ENCODE results near the gene SLC16A8.
A peak's percentile ranks its signal among the peaks of the same experiment; 100 is the strongest.

SLC16A8 gene

GRCh38 chr22:38078046-38078840 lies 5.7 kb downstream of the SLC16A8 start:
- no peak overlapping the region for H3K4me3 ChIP-seq (ENCODE audit: low read depth, low read length)
- DNase-seq (ENCODE audit: low read depth) = no peak
- TF ChIP-seq CTCF (IDR thresholded peaks at IDR 0.05; ENCODE audit: low read depth, low read length, missing control alignments) = no peak
- in situ Hi-C loops (cut with HindIII; ENCODE audit: low sequenced_read_pairs) = no loop called here

DNA sequence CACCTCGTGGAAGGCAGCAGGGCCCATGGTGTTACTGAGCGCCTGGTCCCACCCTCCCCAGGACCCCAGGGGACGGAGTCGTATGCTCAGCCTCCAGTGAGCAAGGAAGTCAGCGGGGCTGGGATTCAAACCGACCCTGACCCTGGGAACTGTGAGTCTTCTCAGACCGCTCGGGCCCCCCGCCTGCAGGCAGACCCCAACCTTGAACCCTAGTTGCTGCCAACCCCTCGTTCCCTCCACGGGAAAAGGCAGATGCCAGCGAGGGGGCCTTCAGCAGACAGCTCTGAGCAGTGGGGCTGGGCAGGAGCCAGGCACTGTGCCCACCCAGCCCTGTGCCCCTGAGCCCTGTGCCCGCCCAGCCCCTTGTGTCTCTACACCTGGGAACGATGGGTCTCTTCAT lies 6.4 kb downstream of the SLC16A8 start:
- no peak overlapping the region for H3K4me3 ChIP-seq (ENCODE audit: low read depth, low read length)
- no peak for TF ChIP-seq CTCF (IDR thresholded peaks at IDR 0.05; ENCODE audit: low read depth, low read length, missing control alignments)
- in situ Hi-C loops (cut with HindIII; ENCODE audit: low sequenced_read_pairs) = no loop called here
- no peak for DNase-seq (ENCODE audit: low read depth)

DNA sequence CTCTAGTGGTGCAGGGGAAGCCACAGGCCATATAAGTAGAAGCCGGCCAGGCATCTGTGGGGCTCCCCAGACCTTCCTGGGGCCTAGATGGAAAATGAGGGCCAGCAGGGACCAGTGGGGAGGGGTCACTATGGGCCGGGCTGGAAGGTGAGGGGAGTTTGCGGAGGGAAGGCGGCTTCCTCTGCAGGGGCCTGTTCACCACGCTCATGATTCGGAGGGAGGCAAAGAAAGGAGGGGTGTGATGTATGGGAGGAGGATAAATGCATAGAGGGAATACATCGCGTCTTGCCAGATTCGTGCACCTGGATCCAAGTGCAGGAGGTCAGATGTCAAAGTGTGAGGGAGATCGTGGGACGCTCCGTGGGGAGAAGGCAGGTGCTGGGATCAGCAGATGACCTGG lies 6.9 kb downstream of the SLC16A8 start:
- in situ Hi-C loops (cut with HindIII; ENCODE audit: low sequenced_read_pairs) = no loop called here
- no peak for DNase-seq (ENCODE audit: low read depth)
- H3K4me3 ChIP-seq (ENCODE audit: low read depth, low read length) = no peak overlapping the region
- TF ChIP-seq CTCF (IDR thresholded peaks at IDR 0.05; ENCODE audit: low read depth, low read length, missing control alignments) = no peak

- no peak overlapping the region for H3K4me3 ChIP-seq (ENCODE audit: low read depth, low read length)
- in situ Hi-C loops (cut with HindIII; ENCODE audit: low sequenced_read_pairs) = no loop called here
- no peak for TF ChIP-seq CTCF (IDR thresholded peaks at IDR 0.05; ENCODE audit: low read depth, low read length, missing control alignments)
- no peak for DNase-seq (ENCODE audit: low read depth)
Observed at GRCh38 chr22:38075961-38076360, 8.0 kb downstream of the SLC16A8 start.

- DNase-seq (ENCODE audit: low read depth) = no peak
- no peak overlapping the region for H3K4me3 ChIP-seq (ENCODE audit: low read depth, low read length)
- TF ChIP-seq CTCF (IDR thresholded peaks at IDR 0.05; ENCODE audit: low read depth, low read length, missing control alignments) = no peak
- in situ Hi-C loops (cut with HindIII; ENCODE audit: low sequenced_read_pairs) = no loop called here
Observed at GRCh38 chr22:38075105-38075825, 8.7 kb downstream of the SLC16A8 start.

- in situ Hi-C loops (cut with HindIII; ENCODE audit: low sequenced_read_pairs) = no loop called here
- no peak overlapping the region for H3K4me3 ChIP-seq (ENCODE audit: low read depth, low read length)
- peak; percentile 62 for TF ChIP-seq CTCF (IDR thresholded peaks at IDR 0.05; ENCODE audit: low read depth, low read length, missing control alignments)
- DNase-seq (ENCODE audit: low read depth) = no peak
Observed at GRCh38 chr22:38074181-38075104, 9.5 kb downstream of the SLC16A8 start.
